Measurements from ENCODE around the gene ZNF488.

- TF ChIP-seq CTCF (IDR thresholded peaks at IDR 0.05) (no peak), POLR2A (IDR thresholded peaks at IDR 0.05) (no peak), EP300 (IDR thresholded peaks at IDR 0.05) (no peak)
Measured at GRCh38 chr10:47412869-47413268, 28.8 kb upstream of the ZNF488 start.

Measured in tibial nerve (tissue), 4 donors.